ENCODE results near the gene TNS1.

DNA sequence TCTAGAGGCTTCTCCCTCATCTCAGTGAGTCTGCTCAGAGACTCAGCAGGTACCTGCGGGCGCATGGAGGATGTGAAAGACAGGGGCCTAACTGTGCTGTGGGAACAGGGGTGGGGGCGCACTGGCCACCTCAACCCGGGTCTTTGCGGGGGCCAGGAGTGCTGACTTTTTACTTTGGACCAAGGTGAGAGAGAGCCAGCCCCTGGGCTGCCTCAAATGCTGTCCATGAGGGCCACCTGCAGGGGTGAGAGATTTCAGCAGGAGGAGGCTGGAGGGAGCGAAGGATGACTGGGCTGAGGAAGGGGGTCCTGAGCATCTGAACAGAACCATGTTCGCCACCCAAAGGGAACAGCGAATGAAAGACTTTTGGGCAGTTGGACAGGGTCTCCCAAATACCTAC, 129.4 kb downstream of the TNS1 start:
- TF ChIP-seq EGR1 (IDR thresholded peaks at IDR 0.05; ENCODE audit: low read depth) (no peak), CBX3 (IDR thresholded peaks at IDR 0.05; ENCODE audit: low read depth) (no peak)

Data from HCT116 (cell line).